Transverse colon (tissue), 4 donors: ENCODE results near the gene ZNF599. TPM values are rescaled to one million over a fixed set of nuclear protein-coding genes. Genes with fewer than 3 reads are reported as not detected.

Experiments
- DNase-seq: peaks from one replicate; pipeline ENCODE4 v3.0.0-alpha.2; 2019
- H3K27ac ChIP-seq, 4 donors: fragments of 200-600 bp; sonication (generic); 2 replicates each; pipeline ENCODE4 v1.5.1; 2016 to 2018; ENCODE audit warnings: inconsistent platforms in 4 of 4
- H3K27me3 ChIP-seq: fragments of 200-600 bp; sonication (generic); 2 replicates; pipeline ENCODE4 v1.5.1; 2017; ENCODE audit warnings: inconsistent platforms
- H3K36me3 ChIP-seq, 4 donors: fragments of 200-600 bp; sonication (generic); 2 replicates each; pipeline ENCODE4 v1.5.1; 2017 to 2019; ENCODE audit warnings: inconsistent platforms in 4 of 4
- H3K4me1 ChIP-seq, 4 donors: fragments of 200-600 bp; sonication (generic); 2 replicates each; pipeline ENCODE4 v1.5.1; 2017 to 2020; ENCODE audit warnings: inconsistent platforms in 4 of 4
- H3K4me3 ChIP-seq, 4 donors: fragments of 200-600 bp; sonication (generic); 1 replicate in 1 of 4; 2 replicates in 3 of 4; pipeline versions ENCODE4 v1.5.1 to v1.6.1; 2017 to 2019; ENCODE audit warnings: inconsistent platforms in 4 of 4
- H3K9me3 ChIP-seq, 2 donors: fragments of 200-600 bp; sonication (generic); 2 replicates each; pipeline ENCODE4 v1.5.1; 2017 to 2019; ENCODE audit warnings: inconsistent platforms in 2 of 2
- CTCF ChIP-seq, 5 experiments: fragments of 200-600 bp in 3 of 5; fragments of 450-650 bp in 2 of 5; sonication (generic) in 3 of 5; IDR thresholded peaks; 1 replicate in 2 of 5; 2 replicates in 3 of 5; pipeline ENCODE4 v1.5.1; 2016 to 2017; ENCODE audit warnings: antibody characterized with exemption in 5 of 5, inconsistent platforms in 3 of 5, mild to moderate bottlenecking in 2 of 5, moderate library complexity in 1 of 5
- EP300 ChIP-seq: sonication (generic); formaldehyde crosslinking; IDR thresholded peaks from one replicate; pipeline ENCODE4 v1.6.1; 2017; ENCODE audit warnings: antibody characterized with exemption, low read depth
- POLR2A ChIP-seq: fragments of 450-650 bp; IDR thresholded peaks from one replicate; pipeline ENCODE4 v1.6.1; 2016; ENCODE audit warnings: antibody characterized with exemption, mild to moderate bottlenecking, moderate library complexity
- POLR2AphosphoS5 ChIP-seq, 3 donors: sonication (generic); formaldehyde crosslinking; IDR thresholded peaks; one replicate each; pipeline ENCODE4 v1.6.1; 2016; ENCODE audit warnings: antibody characterized with exemption in 3 of 3
- WGBS, 2 donors: methylation state at CpG; one replicate each; pipeline ENCODE4 v1.1.5; 2018; ENCODE audit warnings: low coverage in 1 of 2; 5-methylcytosine and 5-hydroxymethylcytosine counted together
- in situ Hi-C, 4 donors: fragments of 200-750 bp; cut with MboI; loops; one replicate each; pipeline versions ENCODE4 v1.15.0 to v1.15.1; 2017; ENCODE audit warnings: low sequenced_read_pairs in 3 of 4, low pct_ligation_motif_present in 1 of 4, low pct_unique_long_range_greater_than_20kb in 1 of 4
- intact Hi-C: fragments of 100-400 bp; cut with DNase I; formaldehyde crosslinking; loops from one replicate; pipeline ENCODE4 v1.15.1; 2023; ENCODE audit warnings: low total_unique reads
- total RNA-seq, 4 donors: library from RNA; depleted of rRNA; stranded (reverse); fragments of >200 nt; gene quantifications; one replicate each; pipeline ENCODE4 v1.1.0, GENCODE V29; 2016

Gene ZNF599
- total RNA-seq, 4 donors from 2014 or later = 4.1 to 7.1 (median 6.0) TPM; not detected in 1

- intact Hi-C loops = no loop called here
- no peak for DNase-seq
- no peak overlapping the region for H3K4me3 ChIP-seq
- no peaks in the 10 kb centered on the region for H3K27me3 ChIP-seq
- in situ Hi-C loops = no loop called here
- H3K9me3 ChIP-seq = no peaks in the 10 kb centered on the region
- TF ChIP-seq POLR2AphosphoS5 (IDR thresholded peaks at IDR 0.05) = no peak
- TF ChIP-seq EP300 = no peak
- TF ChIP-seq POLR2A = no peak
- TF ChIP-seq CTCF (IDR thresholded peaks at IDR 0.05) = no peak
- H3K36me3 ChIP-seq = no peaks in the 10 kb centered on the region
- WGBS, 2 donors = 62% methylated on average over 3 of the region's 3 CpGs
- H3K4me1 ChIP-seq = no peaks in the 10 kb centered on the region
- no peak overlapping the region for H3K27ac ChIP-seq
These were observed 20.6 kb upstream of the ZNF599 start for GRCh38 chr19:34793565-34793964.

- in situ Hi-C loops = no loop called here
These were observed 15.1 kb upstream of the ZNF599 start for GRCh38 chr19:34788074-34788473.

GRCh38 chr19:34787059-34787824, 14.2 kb upstream of the ZNF599 start:
- no peak overlapping the region for H3K4me3 ChIP-seq
- WGBS, 2 donors = 68 to 70% methylated on average over 3 of the region's 3 CpGs
- no peaks in the 10 kb centered on the region for H3K36me3 ChIP-seq
- no peak overlapping the region for H3K27ac ChIP-seq
- in situ Hi-C loops = no loop called here
- H3K4me1 ChIP-seq = no peaks in the 10 kb centered on the region
- H3K9me3 ChIP-seq = no peaks in the 10 kb centered on the region
- TF ChIP-seq CTCF (IDR thresholded peaks at IDR 0.05) (no peak), POLR2AphosphoS5 (IDR thresholded peaks at IDR 0.05) (no peak), POLR2A (no peak), EP300 (no peak)
- no peak for DNase-seq
- H3K27me3 ChIP-seq = no peaks in the 10 kb centered on the region
- intact Hi-C loops = no loop called here

More at GRCh38 chr19:34788074-34788473, 15.1 kb upstream of the ZNF599 start:
- intact Hi-C loops = no loop called here
- Histone ChIP-seq H3K9me3 (no peaks in the 10 kb centered on the region), H3K4me3 (no peak overlapping the region), H3K4me1 (no peaks in the 10 kb centered on the region), H3K27ac (no peak overlapping the region), H3K27me3 (no peaks in the 10 kb centered on the region), H3K36me3 (no peaks in the 10 kb centered on the region)
- no peak for DNase-seq
- no peak for TF ChIP-seq CTCF (IDR thresholded peaks at IDR 0.05)
- TF ChIP-seq EP300 = no peak
- TF ChIP-seq POLR2AphosphoS5 (IDR thresholded peaks at IDR 0.05) = no peak
- no peak for TF ChIP-seq POLR2A
- 68 to 82% methylated on average over 2 of the region's 2 CpGs for WGBS, 2 donors

GRCh38 chr19:34786236-34786635, 13.2 kb upstream of the ZNF599 start:
- no peaks in the 10 kb centered on the region for H3K9me3 ChIP-seq
- DNase-seq = no peak
- WGBS, 2 donors = 77 to 82% methylated on average over 4 to 5 of the region's 5 CpGs
- no peaks in the 10 kb centered on the region for H3K4me1 ChIP-seq
- intact Hi-C loops (no loop called here), in situ Hi-C loops (no loop called here)
- H3K36me3 ChIP-seq = no peaks in the 10 kb centered on the region
- TF ChIP-seq POLR2A (no peak), POLR2AphosphoS5 (IDR thresholded peaks at IDR 0.05) (no peak), CTCF (IDR thresholded peaks at IDR 0.05) (no peak), EP300 (no peak)
- no peaks in the 10 kb centered on the region for H3K27me3 ChIP-seq
- H3K27ac ChIP-seq = no peak overlapping the region
- no peak overlapping the region for H3K4me3 ChIP-seq
